H9 (cell line): ENCODE results near the gene GALNT13. TPM values are rescaled to one million over a fixed set of nuclear protein-coding genes. Genes with fewer than 3 reads are reported as not detected.
A peak's percentile ranks its signal among the peaks of the same experiment; 100 is the strongest.

ENCODE experiments used
- DNase-seq: peaks from one replicate; pipeline ENCODE4 v3.0.0-alpha.2; 2017
- H2AFZ ChIP-seq: one replicate; pipeline ENCODE4 v1.6.1; 2013; ENCODE audit warnings: mild to moderate bottlenecking, low read length, control low read depth, moderate library complexity
- H2AK5ac ChIP-seq: 2 replicates; pipeline ENCODE4 v1.6.1; 2013; ENCODE audit warnings: low read length, control low read depth, mixed read lengths; ENCODE audit not compliant: insufficient read length
- H2BK120ac ChIP-seq: one replicate; pipeline ENCODE4 v1.6.1; 2013; ENCODE audit warnings: low read depth, mild to moderate bottlenecking, low read length, control low read depth, inconsistent platforms; ENCODE audit not compliant: poor library complexity, severe bottlenecking
- H2BK12ac ChIP-seq: 2 replicates; pipeline ENCODE4 v1.6.1; 2013; ENCODE audit warnings: low read length, control low read depth, mixed read lengths, low read depth; ENCODE audit not compliant: insufficient read length
- H2BK15ac ChIP-seq: 2 replicates; pipeline ENCODE4 v1.6.1; 2013; ENCODE audit warnings: low read depth, low read length, control low read depth
- H2BK20ac ChIP-seq: one replicate; pipeline ENCODE4 v1.6.1; 2013; ENCODE audit warnings: low read depth, mild to moderate bottlenecking, low read length, control low read depth, inconsistent platforms; ENCODE audit not compliant: poor library complexity, severe bottlenecking
- H2BK5ac ChIP-seq: 2 replicates; pipeline ENCODE4 v1.6.1; 2013; ENCODE audit warnings: low read length, control low read depth, mixed read lengths; ENCODE audit not compliant: insufficient read length
- H3K14ac ChIP-seq: 2 replicates; pipeline ENCODE4 v1.6.1; 2013; ENCODE audit warnings: low read length, control low read depth; ENCODE audit not compliant: insufficient read depth
- H3K18ac ChIP-seq: 2 replicates; pipeline ENCODE4 v1.6.1; 2013; ENCODE audit warnings: low read depth, mild to moderate bottlenecking, mixed read lengths, low read length, control low read depth; ENCODE audit not compliant: insufficient read length
- H3K23ac ChIP-seq: 2 replicates; pipeline ENCODE4 v1.6.1; 2013; ENCODE audit warnings: low read length, control low read depth, mixed read lengths, low read depth; ENCODE audit not compliant: insufficient read length
- H3K23me2 ChIP-seq: 2 replicates; pipeline ENCODE4 v1.6.1; 2013; ENCODE audit warnings: low read depth, mild to moderate bottlenecking, mixed read lengths, low read length, control low read depth; ENCODE audit not compliant: insufficient read length, poor library complexity, severe bottlenecking
- H3K27ac ChIP-seq: 2 replicates; pipeline ENCODE4 v1.5.1; 2013; ENCODE audit warnings: low read length, control low read depth, mixed read lengths, low read depth; ENCODE audit not compliant: insufficient read length
- H3K27me3 ChIP-seq: 2 replicates; pipeline ENCODE4 v1.6.1; 2013; ENCODE audit warnings: low read length, control low read depth, inconsistent platforms; ENCODE audit not compliant: insufficient read depth
- H3K4ac ChIP-seq: 2 replicates; pipeline ENCODE4 v1.6.1; 2013; ENCODE audit warnings: low read depth, mild to moderate bottlenecking, control low read depth, inconsistent platforms, low read length, moderate library complexity
- H3K4me1 ChIP-seq: 2 replicates; pipeline ENCODE4 v1.6.1; 2013; ENCODE audit warnings: low read length, control low read depth, inconsistent platforms; ENCODE audit not compliant: insufficient read depth
- H3K4me2 ChIP-seq: 2 replicates; pipeline ENCODE4 v1.6.1; 2013; ENCODE audit warnings: low read length, control low read depth, mixed read lengths; ENCODE audit not compliant: insufficient read length, insufficient read depth
- H3K56ac ChIP-seq: 2 replicates; pipeline ENCODE4 v1.6.1; 2013; ENCODE audit warnings: low read depth, mild to moderate bottlenecking, mixed read lengths, low read length, control low read depth; ENCODE audit not compliant: insufficient read length
- H3K79me1 ChIP-seq: 2 replicates; pipeline ENCODE4 v1.6.1; 2013; ENCODE audit warnings: low read depth, mild to moderate bottlenecking, moderate library complexity, low read length, control low read depth, inconsistent platforms; ENCODE audit not compliant: insufficient read depth, poor library complexity, severe bottlenecking
- H3K79me2 ChIP-seq: 2 replicates; pipeline ENCODE4 v1.6.1; 2013; ENCODE audit warnings: low read length, control low read depth, inconsistent platforms; ENCODE audit not compliant: insufficient read depth
- H3K9ac ChIP-seq: 2 replicates; pipeline ENCODE4 v1.6.1; 2013; ENCODE audit warnings: low read length, control low read depth, mixed read lengths; ENCODE audit not compliant: insufficient read length; ENCODE audit errors: extremely low read depth
- H3K9me3 ChIP-seq: one replicate; pipeline ENCODE4 v1.6.1; 2013; ENCODE audit warnings: low read depth, low read length, inconsistent platforms; ENCODE audit not compliant: control insufficient read depth
- H3T11ph ChIP-seq: one replicate; pipeline ENCODE4 v1.6.1; 2013; ENCODE audit warnings: mild to moderate bottlenecking, low read length, control low read depth, inconsistent platforms
- H4K20me1 ChIP-seq: one replicate; pipeline ENCODE4 v1.6.1; 2013; ENCODE audit not compliant: control insufficient read depth, insufficient read length, insufficient read depth
- H4K5ac ChIP-seq: 2 replicates; pipeline ENCODE4 v1.6.1; 2013; ENCODE audit warnings: low read depth, mild to moderate bottlenecking, mixed read lengths, low read length, control low read depth; ENCODE audit not compliant: insufficient read length
- H4K8ac ChIP-seq: replicated peaks from 2 replicates; pipeline ENCODE4 v1.6.1; 2013; ENCODE audit warnings: low read length, control low read depth, mixed read lengths, low read depth; ENCODE audit not compliant: insufficient read length
- H4K91ac ChIP-seq: 2 replicates; pipeline ENCODE4 v1.6.1; 2013; ENCODE audit warnings: low read depth, mild to moderate bottlenecking, moderate library complexity, mixed read lengths, low read length, control low read depth; ENCODE audit not compliant: insufficient read length
- H3K27ac Mint-ChIP-seq, 3 experiments: 2 replicates in 2 of 3; 3 replicates in 1 of 3; pipeline ENCODE4 v1.8.0; 2020 to 2021; ENCODE audit warnings: mixed read lengths in 3 of 3, mild to moderate bottlenecking in 1 of 3, moderate library complexity in 1 of 3
- H3K27me3 Mint-ChIP-seq: 2 replicates; pipeline ENCODE4 v1.8.0; 2021; ENCODE audit warnings: low read depth, mild to moderate bottlenecking, moderate library complexity, mixed read lengths
- H3K36me3 Mint-ChIP-seq, 3 experiments: 2 replicates in 2 of 3; 3 replicates in 1 of 3; pipeline ENCODE4 v1.8.0; 2020 to 2021; ENCODE audit warnings: low read depth in 3 of 3, mixed read lengths in 3 of 3; ENCODE audit not compliant: insufficient read depth in 1 of 3
- H3K4me1 Mint-ChIP-seq, 2 experiments: 2 replicates each; pipeline ENCODE4 v1.8.0; 2020; ENCODE audit warnings: mixed read lengths in 2 of 2
- H3K4me3 Mint-ChIP-seq, 2 experiments: 2 replicates in 1 of 2; 3 replicates in 1 of 2; pipeline ENCODE4 v1.8.0; 2020 to 2021; ENCODE audit warnings: mild to moderate bottlenecking in 2 of 2, mixed read lengths in 2 of 2, moderate library complexity in 1 of 2
- H3K9me3 Mint-ChIP-seq, 2 experiments: 2 replicates in 1 of 2; 3 replicates in 1 of 2; pipeline ENCODE4 v1.8.0; 2020; ENCODE audit warnings: mild to moderate bottlenecking in 2 of 2, mixed read lengths in 2 of 2, moderate library complexity in 1 of 2
- WGBS: extraction: QIAGEN DNeasy Blood & Tissue Kit; methylation state at CpG from one replicate; pipeline ENCODE4 v1.1.7; 2013; ENCODE audit warnings: missing lambda C conversion rate, low lambda C conversion rate, mixed read lengths; ENCODE audit not compliant: insufficient read length; ENCODE audit errors: extremely low coverage; 5-methylcytosine and 5-hydroxymethylcytosine counted together
- total RNA-seq: library from RNA; stranded (reverse); gene quantifications from 2 replicates; pipeline ENCODE4 v1.2.1, GENCODE V29; 2021
- TF ChIP-seq, protein P1 (sequence below): fragments of 200-600 bp; sonication (generic); conservative IDR thresholded peaks from 3 replicates; pipeline ENCODE4 v1.8.0; 2021; ENCODE audit warnings: antibody characterized with exemption, mild to moderate bottlenecking

GALNT13 gene
- total RNA-seq, 1 experiment from 2014 or later: 6.6 TPM

- H3K4me3 Mint-ChIP-seq: no peak overlapping the region
- Histone ChIP-seq H3T11ph (no peak overlapping the region), H3K9me3 (no peaks in the 10 kb centered on the region), H3K23ac (no peak overlapping the region), H3K4me1 (no peaks in the 10 kb centered on the region), H2AK5ac (no peak overlapping the region), H2BK120ac (no peak overlapping the region), H4K91ac (no peak overlapping the region), H3K79me2 (no peaks in the 10 kb centered on the region), H3K14ac (no peak overlapping the region), H3K27ac (no peak overlapping the region), H3K9ac (no peak overlapping the region), H3K56ac (no peak overlapping the region), H3K27me3 (no peaks in the 10 kb centered on the region), H2BK15ac (no peak overlapping the region), H4K5ac (no peak overlapping the region), H3K18ac (no peak overlapping the region), H3K79me1 (no peaks in the 10 kb centered on the region), H2BK20ac (no peak overlapping the region), H4K8ac (no peak overlapping the region), H2AFZ (no peak overlapping the region), H3K23me2 (no peaks in the 10 kb centered on the region), H3K4ac (no peak overlapping the region), H2BK5ac (no peak overlapping the region), H3K4me2 (no peak overlapping the region), H2BK12ac (no peak overlapping the region), H4K20me1 (no peaks in the 10 kb centered on the region)
- WGBS: no CpG with 5 or more reads among the region's 2 CpGs
- H3K27ac Mint-ChIP-seq: peak overlapping the region in 1 of 3 experiments; percentile 69; a peak in 1 of 7 replicates
- peaks cover 0 to 3% of the 10 kb centered on the region in 2 experiments; a peak in 3 of 4 replicates for H3K4me1 Mint-ChIP-seq
- H3K9me3 Mint-ChIP-seq: peaks cover 4 to 9% of the 10 kb centered on the region in 2 experiments; a peak in 4 of 5 replicates
- no peak for DNase-seq
- TF ChIP-seq, protein P1, sequence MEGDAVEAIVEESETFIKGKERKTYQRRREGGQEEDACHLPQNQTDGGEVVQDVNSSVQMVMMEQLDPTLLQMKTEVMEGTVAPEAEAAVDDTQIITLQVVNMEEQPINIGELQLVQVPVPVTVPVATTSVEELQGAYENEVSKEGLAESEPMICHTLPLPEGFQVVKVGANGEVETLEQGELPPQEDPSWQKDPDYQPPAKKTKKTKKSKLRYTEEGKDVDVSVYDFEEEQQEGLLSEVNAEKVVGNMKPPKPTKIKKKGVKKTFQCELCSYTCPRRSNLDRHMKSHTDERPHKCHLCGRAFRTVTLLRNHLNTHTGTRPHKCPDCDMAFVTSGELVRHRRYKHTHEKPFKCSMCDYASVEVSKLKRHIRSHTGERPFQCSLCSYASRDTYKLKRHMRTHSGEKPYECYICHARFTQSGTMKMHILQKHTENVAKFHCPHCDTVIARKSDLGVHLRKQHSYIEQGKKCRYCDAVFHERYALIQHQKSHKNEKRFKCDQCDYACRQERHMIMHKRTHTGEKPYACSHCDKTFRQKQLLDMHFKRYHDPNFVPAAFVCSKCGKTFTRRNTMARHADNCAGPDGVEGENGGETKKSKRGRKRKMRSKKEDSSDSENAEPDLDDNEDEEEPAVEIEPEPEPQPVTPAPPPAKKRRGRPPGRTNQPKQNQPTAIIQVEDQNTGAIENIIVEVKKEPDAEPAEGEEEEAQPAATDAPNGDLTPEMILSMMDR: no peak
- H3K36me3 Mint-ChIP-seq: peaks cover 0 to 17% (median 2%) of the 10 kb centered on the region in 3 experiments; a peak in 4 of 7 replicates
- H3K27me3 Mint-ChIP-seq: no peaks in the 10 kb centered on the region
These were observed 249.0 kb downstream of the GALNT13 start for GRCh38 chr2:154120706-154121105.
